ENCODE results near the gene SCAMP1.
"Not testable (repeated sequence)": the region's sequence is repeated elsewhere in the genome, so short reads cannot be mapped to it uniquely, and the experiment has no call there.

SCAMP1 gene

DNA sequence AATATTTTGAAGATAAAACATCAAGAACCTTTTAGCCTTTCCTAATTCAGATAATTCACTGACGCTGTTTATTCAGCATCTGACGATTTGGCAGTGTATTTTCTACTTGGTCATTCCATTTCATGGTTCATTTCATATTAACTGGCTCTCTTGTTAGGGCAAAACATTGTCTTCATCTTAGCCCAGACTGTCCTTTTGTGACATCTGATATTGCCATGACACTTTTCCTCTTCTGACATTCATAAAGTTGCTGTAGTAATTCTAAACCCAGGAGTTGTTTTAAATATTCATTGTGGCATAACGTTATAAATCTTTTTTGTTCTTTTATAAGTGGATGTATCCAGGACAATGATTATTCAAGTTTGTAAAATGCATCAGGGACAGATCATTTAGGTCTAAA is 1.8 kb downstream of the SCAMP1 start:
- no peak for DNase-seq

DNA sequence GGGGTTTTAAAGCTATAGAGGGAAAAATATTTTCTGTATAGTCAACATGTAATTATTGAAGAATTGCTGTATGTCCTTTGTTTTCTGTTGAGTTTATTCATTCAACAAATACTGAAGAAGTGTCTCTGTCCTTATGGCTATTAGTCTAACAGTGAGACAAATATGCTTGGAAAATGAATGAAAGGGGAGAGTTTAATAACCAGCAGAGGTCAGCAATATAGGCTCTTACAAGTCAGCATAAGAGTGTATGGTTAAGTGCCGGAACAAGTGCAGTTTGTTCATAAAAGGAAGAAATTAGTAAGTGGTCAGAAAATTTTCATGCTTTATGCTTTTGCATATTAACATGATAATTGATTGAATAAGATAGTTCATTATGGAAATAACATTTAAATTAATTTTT is 3.6 kb downstream of the SCAMP1 start:
- no peak for DNase-seq

DNA sequence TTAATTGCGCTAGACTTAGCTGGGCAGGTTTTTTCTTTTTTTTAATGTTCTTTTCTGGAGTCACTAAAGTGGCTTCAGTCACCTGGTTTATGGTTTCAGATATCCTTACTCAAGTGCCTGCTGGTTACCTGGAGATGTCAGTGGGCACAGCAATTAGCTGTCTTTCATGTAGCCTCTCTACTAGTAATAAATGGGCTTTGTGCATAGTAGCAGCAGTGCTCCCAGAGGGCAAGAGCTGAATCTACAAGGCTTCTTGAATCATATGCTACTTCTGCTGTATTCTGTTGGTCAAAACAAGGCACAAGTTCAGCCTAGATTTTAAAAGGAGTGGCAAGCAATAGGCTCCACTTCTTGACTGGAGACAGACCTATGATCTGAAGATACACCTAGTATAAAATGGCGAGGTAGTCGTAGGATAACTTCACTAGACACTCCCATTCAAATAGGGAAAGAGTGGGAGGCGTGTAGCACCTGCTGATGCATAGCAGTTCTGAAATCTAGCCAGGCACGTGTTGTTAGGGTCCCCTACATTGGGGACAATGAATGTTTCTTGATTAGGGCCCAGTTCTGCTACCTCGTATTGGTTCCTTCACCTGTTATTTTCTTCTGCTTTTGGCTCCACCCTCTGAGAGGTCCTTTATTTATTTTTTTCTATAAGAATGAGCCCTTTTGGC is 7.0 kb downstream of the SCAMP1 start:
- DNase-seq, result no peak

DNA sequence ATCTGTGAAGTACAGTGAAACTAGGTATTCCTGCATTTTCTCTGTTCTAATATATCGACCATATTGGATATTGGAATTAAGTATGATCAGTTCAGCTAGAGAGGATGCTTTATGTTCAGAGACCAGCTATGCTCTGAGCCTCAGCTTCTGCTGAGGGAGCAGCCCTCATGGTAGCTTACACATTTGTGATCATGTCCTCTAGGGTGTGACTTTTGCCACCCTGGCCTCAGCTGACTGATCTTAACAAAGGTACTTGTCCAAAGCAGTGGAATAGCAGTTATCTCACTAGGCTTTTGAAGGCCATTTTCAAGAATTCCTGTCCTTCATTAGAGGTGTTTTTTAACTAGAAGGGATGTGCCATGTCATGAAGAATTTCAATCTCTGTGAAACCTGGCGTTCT is 9.3 kb downstream of the SCAMP1 start:
- no peak for DNase-seq

DNA sequence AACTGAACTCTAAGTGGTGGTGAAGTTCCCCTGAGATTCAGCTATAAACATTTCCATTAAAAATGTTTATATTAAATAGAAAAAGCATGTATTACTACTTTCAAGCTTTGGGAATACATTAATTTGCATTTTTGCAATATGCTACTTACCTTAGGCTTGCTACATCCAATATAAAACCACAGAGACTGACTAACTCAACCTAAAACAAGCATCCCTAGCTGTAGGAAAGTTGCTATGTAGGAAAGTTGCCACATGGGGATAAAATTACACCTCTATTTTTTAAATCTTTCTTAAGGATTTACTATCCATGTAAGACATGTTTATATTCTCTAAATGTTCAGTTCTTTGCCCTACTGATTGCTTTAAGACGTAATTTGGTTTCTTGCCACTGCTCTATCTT is 12.8 kb downstream of the SCAMP1 start:
- DNase-seq, result no peak

DNA sequence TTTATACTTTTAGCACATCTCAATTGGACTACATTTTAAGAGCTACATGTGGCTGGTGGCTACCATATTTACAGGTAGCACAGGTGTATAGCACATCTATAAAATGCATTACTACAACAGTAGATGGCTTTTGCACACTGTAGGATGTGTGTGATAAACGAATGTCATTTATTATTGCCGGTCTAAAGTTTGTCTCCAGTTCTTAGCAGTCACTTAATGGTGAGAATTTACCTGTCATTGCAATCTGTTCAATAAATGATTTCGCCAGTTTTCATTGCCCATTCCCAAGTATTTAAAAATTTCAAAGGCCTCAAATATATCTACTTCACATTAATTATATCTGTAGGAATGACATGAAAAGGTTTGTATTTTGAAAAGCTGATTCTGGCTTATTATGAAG is 15.9 kb downstream of the SCAMP1 start:
- no peak for DNase-seq

DNA sequence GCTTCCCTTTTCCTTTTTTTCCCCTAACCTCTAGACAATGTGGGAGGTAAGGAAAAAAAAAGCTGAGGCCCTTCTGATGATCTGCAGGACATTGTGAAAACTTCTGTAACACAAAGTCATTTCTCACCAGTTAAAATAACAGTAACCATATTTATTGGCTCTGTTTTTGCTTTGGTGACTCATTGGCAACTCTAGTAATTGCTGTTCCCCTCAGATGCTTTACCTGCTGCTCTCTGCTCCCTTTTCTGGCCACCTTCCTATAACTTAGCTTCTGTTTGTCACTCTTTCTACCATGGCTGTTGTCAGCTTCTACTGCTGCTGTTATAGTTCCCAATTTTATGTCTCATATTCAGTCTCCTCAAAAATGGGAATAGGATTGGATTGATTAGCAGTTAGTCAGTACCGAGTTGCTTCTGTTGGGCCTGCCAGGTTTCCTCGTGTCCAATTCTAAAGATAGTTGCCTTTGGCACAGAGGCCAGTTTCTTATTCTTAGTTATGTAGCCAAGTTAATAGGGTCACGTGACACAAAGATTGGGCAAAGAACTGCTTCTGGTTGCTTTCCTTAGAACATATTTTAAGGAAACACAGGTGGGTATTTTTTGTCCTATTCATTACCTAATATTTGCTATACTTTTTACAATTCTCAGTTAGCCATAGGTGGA is 16.8 kb downstream of the SCAMP1 start:
- DNase-seq, result no peak

DNA sequence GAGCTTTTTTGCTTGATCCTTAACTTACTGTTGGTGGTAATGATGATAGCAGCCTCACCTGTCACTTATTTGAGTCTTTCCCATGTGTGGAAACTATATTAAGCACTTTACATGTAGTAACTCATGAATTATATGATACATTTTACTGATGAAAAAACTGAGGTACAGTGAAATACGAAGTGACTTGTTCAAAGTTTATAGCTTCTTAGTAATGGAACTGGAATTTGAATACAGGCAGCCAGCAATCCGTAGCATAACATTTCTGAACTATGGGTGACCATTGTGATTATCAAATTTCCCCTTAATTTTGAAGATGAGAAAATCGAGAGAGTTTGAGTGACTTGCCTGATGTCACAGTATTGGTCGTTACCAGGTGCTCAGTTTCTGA is 17.3 kb downstream of the SCAMP1 start:
- no peak for DNase-seq

DNA sequence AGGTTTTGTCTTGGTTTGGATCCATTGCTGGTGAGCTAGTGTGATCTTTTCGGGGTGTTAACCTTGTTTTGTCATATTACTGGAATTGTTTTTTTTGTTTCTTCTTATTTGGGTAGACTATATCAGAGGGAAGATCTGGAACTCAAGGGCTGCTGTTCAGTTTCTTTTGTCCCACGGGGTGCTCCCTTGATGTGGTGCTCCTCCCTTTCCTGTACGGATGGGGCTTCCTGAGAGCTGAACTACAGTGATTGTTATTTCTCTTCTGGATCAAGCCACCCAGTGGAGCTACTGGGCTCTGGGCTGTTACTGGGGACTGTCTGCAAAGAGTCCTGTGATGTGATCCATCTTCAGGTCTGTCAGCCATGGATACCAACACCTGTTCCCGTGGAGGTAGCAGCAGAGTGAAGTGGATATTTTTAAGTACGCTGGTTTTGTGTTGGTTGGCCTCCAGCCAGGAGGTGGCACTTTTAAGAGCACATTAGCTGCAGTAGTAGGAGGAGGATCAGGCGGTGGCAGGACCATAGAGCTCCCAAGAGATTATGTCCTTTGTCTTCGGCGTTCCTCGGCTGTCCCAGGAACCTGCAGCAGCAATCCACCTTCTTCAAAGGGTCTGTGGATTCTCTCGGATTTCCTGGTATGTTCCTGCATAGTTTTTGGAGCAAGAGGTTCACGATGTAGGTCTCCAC is 27.2 kb downstream of the SCAMP1 start:
- no peak for DNase-seq

DNA sequence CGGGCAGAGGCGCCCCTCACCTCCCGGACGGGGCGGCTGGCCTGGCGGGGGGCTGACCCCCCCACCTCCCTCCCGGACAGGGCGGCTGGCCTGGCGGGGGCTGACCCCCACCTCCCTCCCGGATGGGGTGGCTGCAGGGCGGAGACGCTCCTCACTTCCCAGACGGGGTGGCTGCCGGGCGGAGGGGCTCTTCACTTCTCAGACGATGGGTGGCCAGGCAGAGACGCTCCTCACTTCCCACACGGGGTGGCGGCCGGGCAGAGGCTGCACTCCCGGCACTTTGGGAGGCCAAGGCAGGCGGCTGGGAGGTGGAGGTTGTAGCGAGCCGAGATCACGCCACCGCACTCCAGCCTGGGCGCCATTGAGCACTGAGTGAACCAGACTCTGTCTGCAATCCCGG is 30.9 kb downstream of the SCAMP1 start:
- DNase-seq, result not testable (repeated sequence)

DNA sequence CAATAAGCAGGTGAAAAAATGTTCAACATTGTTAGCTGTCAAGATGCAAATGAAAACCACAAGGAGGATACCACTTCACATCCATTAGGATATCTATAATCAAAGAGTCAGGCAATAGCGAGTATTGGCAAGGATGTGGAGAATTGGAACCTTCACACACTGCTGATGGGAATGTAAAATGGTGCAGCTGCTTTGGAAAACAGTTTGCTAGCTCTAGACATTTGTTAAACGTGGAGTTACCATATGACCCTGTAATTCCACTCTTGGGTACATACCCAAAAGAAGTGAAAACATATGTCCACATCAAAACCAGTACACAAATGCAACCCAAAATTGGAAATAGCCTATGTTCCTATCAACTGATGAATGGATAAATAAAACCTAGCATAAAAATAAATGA is 37.4 kb downstream of the SCAMP1 start:
- no peak for DNase-seq

DNA sequence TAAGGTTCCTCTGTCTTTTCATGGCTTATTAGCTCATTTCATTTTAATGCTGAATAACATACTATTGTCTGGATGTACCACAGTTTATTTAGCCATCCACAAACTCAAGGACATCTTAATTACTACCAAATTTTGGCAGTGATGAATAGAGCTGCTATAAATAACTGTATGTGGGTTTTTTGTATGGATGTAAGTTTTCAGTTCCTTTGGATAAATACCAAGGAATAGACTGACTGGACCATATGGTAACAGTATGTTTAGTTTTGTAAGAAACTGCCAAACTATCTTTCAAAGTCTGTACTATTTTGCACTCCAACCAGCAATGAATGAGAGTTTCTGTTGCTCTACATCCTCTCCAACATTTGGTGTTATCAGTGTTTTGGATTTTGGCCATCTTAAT is 38.7 kb downstream of the SCAMP1 start:
- no peak for DNase-seq

DNA sequence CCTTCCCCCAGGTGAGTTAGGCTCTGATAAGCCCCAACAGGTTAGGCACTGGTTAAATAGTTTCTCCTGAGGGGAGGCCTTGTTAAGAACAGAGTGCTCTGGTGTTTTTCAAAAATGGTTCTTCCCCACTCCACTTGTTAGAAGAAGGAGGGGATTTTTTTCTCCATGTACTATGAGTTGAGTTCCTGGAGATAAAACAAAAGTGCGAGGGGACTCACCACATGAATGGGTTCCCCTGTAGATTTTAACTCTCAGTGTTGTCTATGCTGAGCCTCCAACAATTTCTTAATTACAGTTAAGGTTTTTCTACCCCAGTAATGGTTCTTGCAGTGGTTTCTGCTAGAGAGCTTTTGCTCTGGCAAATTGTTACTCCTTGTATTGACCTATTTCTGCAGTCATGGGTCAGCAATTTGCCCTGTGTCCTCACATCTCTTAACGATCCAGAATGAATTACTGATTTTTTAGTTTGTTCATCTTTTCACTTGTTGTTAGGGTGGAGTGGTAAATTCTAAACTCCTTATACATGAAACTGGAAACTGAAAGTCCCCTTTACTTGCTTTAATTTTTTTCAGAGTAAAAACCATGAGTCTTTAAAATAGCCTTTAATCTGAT is 44.4 kb downstream of the SCAMP1 start:
- DNase-seq, result no peak

DNA sequence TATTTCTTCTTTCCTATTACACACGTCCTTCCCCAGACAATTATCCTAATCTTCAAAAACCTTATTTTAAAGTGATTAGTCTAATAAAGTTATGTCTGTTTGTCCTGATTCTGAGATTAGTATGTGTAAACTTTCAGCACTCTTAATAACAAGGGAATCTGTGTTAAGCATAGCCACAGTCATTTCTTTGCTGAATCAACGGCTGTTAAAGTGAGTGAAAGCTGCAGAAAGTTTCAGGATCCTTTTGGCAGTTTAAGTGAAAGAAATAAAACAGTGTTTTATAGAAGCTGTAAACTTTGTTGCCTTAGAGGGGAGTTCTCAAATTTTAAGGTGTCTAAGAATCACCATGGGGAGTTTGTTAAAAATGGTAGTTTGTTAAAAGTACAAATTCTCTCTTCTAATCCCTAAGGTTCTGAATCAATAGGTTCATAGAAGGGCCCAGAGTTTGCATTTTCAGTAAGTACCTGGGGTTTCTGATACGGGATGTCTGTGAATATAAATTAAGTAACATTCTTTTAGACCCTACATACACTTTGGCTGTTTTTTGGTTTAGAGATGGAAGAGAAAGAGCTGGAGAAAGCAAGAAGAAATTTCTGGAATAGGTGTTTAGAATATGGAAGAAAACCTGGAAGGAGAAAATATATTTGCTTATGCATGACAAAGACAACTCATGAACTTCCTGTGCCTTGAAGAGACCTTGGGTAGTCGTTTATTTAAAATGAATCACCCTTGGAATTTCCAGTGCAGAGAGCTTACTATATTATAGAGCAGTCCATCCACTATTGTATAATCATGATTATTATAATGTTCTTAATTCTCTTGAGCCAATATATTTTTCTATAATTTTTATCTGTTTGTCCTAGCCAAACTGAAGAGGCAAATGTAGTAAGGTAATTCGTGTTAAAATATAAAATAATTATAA is 45.7 kb downstream of the SCAMP1 start:
- DNase-seq, result no peak

DNA sequence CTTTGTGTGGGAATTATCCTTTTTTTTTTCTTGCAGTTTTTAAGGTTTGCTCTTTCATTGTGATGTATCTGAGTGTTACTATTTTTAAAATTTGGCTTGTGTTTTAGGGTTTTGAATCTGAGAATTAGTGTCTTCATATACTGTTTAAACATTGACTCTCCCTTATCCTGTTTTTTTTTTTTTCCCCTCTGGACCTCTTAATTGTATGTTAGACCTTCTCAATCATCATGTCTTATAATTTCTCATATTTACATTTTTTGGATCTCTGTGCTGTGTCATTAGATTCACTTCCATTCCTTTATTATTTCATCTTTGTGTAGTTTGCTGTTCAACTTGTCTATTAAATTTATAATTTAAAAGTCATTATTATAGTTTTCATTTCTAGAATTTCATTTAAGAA is 47.0 kb downstream of the SCAMP1 start:
- no peak for DNase-seq

DNA sequence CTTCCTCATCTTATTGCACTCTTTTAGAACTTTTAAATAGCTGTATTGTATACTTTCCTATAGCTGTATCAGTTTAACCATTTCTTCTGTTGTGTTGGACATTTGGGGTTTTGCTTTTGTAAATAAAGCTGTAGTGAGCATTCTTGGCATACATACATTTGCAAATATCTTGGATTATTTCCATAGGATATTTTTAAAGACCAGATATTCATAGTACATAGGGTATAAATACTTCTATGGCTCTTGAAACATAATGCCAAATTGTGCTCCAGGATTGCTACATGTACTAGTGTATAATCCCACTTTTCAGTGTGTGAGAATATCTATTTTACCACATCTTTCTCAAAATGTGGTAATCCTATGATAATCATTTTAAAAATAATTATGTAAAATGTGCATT is 51.2 kb downstream of the SCAMP1 start:
- DNase-seq, result no peak

DNA sequence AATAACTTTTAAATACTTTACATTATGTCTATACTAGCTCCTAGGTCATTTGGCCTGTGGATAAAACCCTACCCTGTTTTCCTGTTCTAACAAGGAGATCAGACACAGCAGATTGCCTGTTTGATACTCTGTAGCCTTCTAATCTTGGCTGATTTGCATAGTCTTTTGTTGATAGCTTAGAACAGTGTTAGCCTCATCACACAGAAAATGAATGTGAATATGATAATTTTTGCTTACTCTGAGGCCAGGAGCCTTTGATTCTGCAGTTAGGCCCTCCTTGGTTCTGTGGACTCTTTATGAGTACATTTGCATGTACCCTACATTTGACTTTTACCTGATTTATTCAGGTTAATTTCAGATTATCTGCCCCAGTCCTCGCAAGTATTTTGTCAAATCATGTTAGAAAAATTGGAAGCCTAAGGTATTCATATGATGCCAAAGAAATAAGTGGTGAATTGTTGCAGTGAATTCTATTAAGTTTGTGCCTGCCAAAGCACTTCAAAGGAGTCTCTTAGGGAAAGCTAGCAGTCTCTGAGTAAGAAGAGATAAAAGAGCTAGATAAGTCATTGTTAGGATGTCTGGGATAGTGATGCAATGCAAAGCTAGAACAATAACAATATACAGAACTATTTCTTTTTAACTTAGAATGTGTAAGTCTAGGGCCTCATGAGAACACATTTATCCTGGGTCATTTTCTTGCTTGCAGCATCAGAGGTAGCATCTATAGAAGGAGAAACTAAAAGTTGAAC is 56.4 kb downstream of the SCAMP1 start:
- DNase-seq, result no peak

DNA sequence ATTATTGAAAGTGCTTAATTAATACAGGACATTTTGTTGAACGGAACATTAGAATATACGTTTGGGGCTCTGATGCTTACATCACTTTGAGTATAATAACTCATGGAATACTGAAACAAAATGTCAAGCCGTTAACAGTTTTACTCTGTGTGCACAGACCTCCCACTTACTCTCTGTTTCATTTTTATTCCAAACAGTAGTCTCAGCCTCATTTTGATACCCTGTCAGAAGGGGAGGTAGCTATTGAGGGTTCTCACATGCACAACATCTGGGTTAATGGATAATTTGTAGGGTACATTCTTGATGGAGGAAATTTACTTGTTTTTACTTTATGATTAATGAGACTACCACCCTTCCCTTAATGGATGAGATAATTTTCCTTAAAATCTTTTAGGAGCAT is 59.0 kb downstream of the SCAMP1 start:
- no peak for DNase-seq

DNA sequence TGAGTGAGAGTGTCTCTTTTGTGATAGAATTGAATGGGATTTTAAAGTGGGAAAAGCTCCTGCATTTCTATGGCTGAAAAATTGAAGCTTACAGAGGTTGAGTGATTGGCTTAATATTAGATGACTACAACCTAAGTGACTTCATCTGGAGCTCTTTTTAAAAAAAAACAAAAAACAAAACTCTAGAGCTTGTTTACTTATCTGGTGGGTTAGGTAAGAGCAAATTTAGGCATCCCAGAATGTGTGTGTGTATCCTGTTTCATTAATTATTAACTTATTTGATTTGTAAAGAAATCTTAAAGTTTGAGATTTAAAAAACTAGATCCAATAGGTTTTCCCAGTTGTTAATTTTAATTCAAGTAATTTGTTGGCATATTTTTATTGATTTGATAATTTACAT is 60.1 kb downstream of the SCAMP1 start:
- no peak for DNase-seq

DNA sequence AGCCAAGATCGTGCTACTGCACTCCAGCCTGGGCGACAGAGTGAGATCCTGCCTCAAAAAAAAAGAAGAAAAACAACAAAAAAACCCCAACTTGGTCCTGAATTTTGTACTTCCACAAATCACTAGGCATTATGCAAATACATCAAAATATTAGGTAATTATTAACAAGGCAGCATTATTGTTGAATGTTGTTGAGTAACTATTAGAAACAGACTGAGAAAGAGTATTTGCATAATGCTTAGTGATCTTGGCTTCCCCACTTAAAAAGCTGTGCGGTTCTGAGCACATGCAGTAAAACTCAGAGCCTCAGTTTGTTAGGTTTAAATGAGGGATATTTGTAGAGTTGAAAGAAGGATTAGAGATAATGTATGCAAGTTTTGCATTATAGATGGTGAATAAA is 64.2 kb downstream of the SCAMP1 start:
- DNase-seq, result no peak

DNA sequence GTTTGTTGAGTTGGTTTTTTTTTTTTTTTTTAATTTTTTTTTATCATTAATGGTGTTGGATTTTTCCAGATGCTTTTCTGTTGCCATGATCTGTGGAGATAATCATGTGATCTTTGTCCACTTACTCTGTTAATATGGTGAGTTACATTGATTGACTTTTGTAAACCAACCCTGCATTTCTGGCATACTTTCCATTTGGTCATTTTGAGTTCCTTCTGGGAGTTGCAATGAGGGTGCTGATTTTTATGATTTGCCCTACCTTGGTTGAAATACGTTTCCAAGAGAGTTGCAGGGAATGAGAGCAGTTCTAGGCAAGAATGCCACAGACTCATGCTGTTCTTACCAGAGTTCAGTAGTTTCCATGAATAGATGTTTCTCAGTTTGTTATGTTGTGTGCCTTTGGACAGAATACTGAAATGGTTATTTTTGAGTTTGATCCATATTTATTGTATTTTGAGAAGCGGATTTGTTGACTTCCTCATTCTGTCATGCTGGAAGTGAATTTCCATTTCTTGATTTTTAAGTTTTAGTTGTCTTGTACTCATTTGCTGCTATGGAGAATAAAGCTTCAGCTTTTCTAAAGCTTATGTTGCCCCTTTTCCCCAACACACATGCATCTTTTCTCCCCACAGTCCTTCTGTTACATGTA is 69.0 kb downstream of the SCAMP1 start:
- no peak for DNase-seq

DNA sequence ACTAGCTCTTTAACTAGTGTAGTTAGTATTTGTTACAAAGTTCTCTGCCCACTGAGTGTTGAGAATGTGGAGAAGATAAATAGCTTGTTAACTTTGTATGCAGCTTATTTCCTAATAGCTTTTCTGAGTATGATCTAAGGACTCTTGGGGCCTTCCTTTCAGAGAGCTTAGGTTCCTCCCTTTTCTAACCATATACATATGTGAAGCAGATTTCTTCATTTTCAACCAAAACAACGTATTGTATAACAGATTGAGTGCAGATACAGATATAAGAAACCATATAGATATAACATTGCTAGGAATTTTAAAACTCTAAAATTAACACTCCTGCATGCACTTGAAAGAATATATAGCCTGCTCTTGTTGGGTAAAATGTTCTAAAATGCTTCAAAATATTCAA is 70.4 kb downstream of the SCAMP1 start:
- DNase-seq, result no peak

All from T1000 (cell line).